BLaER1 (cell line): ENCODE data around the gene FHL3.

ENCODE experiments used
- H3K27ac ChIP-seq: shearing (Covaris generic); formaldehyde crosslinking; 2 replicates; pipeline ENCODE4 v1.8.1; 2022
- H3K27me3 ChIP-seq: shearing (Covaris generic); formaldehyde crosslinking; 2 replicates; pipeline ENCODE4 v1.8.1; 2022
- H3K36me3 ChIP-seq: shearing (Covaris generic); formaldehyde crosslinking; 2 replicates; pipeline ENCODE4 v1.8.1; 2022
- H3K4me1 ChIP-seq: shearing (Covaris generic); formaldehyde crosslinking; 2 replicates; pipeline ENCODE4 v1.8.1; 2022
- H3K4me2 ChIP-seq: shearing (Covaris generic); formaldehyde crosslinking; 2 replicates; pipeline ENCODE4 v1.8.1; 2022
- H3K4me3 ChIP-seq: shearing (Covaris generic); formaldehyde crosslinking; 2 replicates; pipeline ENCODE4 v1.8.1; 2022
- H3K9ac ChIP-seq: shearing (Covaris generic); formaldehyde crosslinking; 2 replicates; pipeline ENCODE4 v1.8.1; 2022
- H3K9me3 ChIP-seq: shearing (Covaris generic); formaldehyde crosslinking; 2 replicates; pipeline ENCODE4 v1.8.1; 2022
- H4K20me1 ChIP-seq: shearing (Covaris generic); formaldehyde crosslinking; 2 replicates; pipeline ENCODE4 v1.8.1; 2022
- Cebpa-rat ChIP-seq: shearing (Covaris generic); IDR thresholded peaks from 2 replicates; pipeline ENCODE4 v1.8.1; 2022

Gene FHL3

GRCh38 chr1:38014724-38015424, 9.6 kb upstream of the FHL3 start:
- no peaks in the 10 kb centered on the region for H3K27me3 ChIP-seq
- peaks cover 63% of the 10 kb centered on the region for H4K20me1 ChIP-seq
- no peaks in the 10 kb centered on the region for H3K9me3 ChIP-seq
- H3K27ac ChIP-seq: no peak overlapping the region
- no peak overlapping the region for H3K4me3 ChIP-seq
- peaks cover 60% of the 10 kb centered on the region for H3K36me3 ChIP-seq
- H3K4me2 ChIP-seq: peak overlapping the region; percentile 89; the same call in 1 of the 2 replicates
- no peak for TF ChIP-seq Cebpa-rat
- peaks cover 29% of the 10 kb centered on the region for H3K4me1 ChIP-seq
- H3K9ac ChIP-seq: peak overlapping the region; percentile 97; the same call in 1 of the 2 replicates

GRCh38 chr1:38014171-38014570, 8.9 kb upstream of the FHL3 start:
- TF ChIP-seq Cebpa-rat: no peak
- peaks cover 32% of the 10 kb centered on the region for H3K4me1 ChIP-seq
- H3K9ac ChIP-seq: peak overlapping the region; percentile 97
- H3K9me3 ChIP-seq: no peaks in the 10 kb centered on the region
- no peaks in the 10 kb centered on the region for H3K27me3 ChIP-seq
- peaks cover 56% of the 10 kb centered on the region for H4K20me1 ChIP-seq
- no peak overlapping the region for H3K27ac ChIP-seq
- no peak overlapping the region for H3K4me3 ChIP-seq
- peaks cover 53% of the 10 kb centered on the region for H3K36me3 ChIP-seq
- peak overlapping the region; percentile 89 for H3K4me2 ChIP-seq

- H3K27me3 ChIP-seq: no peaks in the 10 kb centered on the region
- H3K36me3 ChIP-seq: peaks cover 43% of the 10 kb centered on the region
- H4K20me1 ChIP-seq: peaks cover 48% of the 10 kb centered on the region
- peak overlapping the region; percentile 97 for H3K9ac ChIP-seq
- no peak for TF ChIP-seq Cebpa-rat
- H3K27ac ChIP-seq: peak overlapping the region; percentile 94
- peaks cover 38% of the 10 kb centered on the region for H3K4me1 ChIP-seq
- H3K9me3 ChIP-seq: no peaks in the 10 kb centered on the region
- H3K4me3 ChIP-seq: peak overlapping the region; percentile 94
- H3K4me2 ChIP-seq: peak overlapping the region; percentile 89
Observed at GRCh38 chr1:38013227-38013622, 7.9 kb upstream of the FHL3 start.

GRCh38 chr1:38012363-38013226, 7.3 kb upstream of the FHL3 start, which contains the start of gene UTP11:
Gene UTP11 (plus strand): TSS chr1:38012734. CDS start chr1:38012803, 69 bp downstream.
- peak within 1 kb of the TSS; percentile 97 for H3K9ac ChIP-seq
- H3K4me1 ChIP-seq: peaks cover 38% of the 10 kb centered on the region
- H3K4me3 ChIP-seq: peak within 1 kb of the TSS; percentile 94
- peak within 1 kb of the TSS; percentile 94 for H3K27ac ChIP-seq
- H3K9me3 ChIP-seq: no peaks in the 10 kb centered on the region
- peak within 1 kb of the TSS; percentile 89 for H3K4me2 ChIP-seq
- peaks cover 41% of the 10 kb centered on the region for H4K20me1 ChIP-seq
- peaks cover 37% of the 10 kb centered on the region for H3K36me3 ChIP-seq
- no peaks in the 10 kb centered on the region for H3K27me3 ChIP-seq
- TF ChIP-seq Cebpa-rat: no peak

GRCh38 chr1:38009841-38010180, 4.5 kb upstream of the FHL3 start:
- H3K27me3 ChIP-seq: no peaks in the 10 kb centered on the region
- H3K4me1 ChIP-seq: peaks cover 38% of the 10 kb centered on the region

GRCh38 chr1:38009088-38009840, 4.0 kb upstream of the FHL3 start:
- TF ChIP-seq Cebpa-rat: no peak
- H3K4me1 ChIP-seq: peaks cover 38% of the 10 kb centered on the region
- H3K27ac ChIP-seq: peak overlapping the region; percentile 68
- peaks cover 5% of the 10 kb centered on the region for H3K36me3 ChIP-seq
- H3K27me3 ChIP-seq: no peaks in the 10 kb centered on the region
- H3K9ac ChIP-seq: peak overlapping the region; percentile 39; the same call in 1 of the 2 replicates
- H3K4me2 ChIP-seq: peak overlapping the region; percentile 38
- peaks cover 13% of the 10 kb centered on the region for H4K20me1 ChIP-seq
- H3K9me3 ChIP-seq: no peaks in the 10 kb centered on the region
- no peak overlapping the region for H3K4me3 ChIP-seq

More at GRCh38 chr1:38009841-38010180, 4.5 kb upstream of the FHL3 start:
- no peak overlapping the region for H3K4me3 ChIP-seq
- no peak overlapping the region for H3K9ac ChIP-seq
- no peak overlapping the region for H3K4me2 ChIP-seq
- H3K27ac ChIP-seq: 0 out of 2 replicates have a peak overlapping the region, but pooled peaks have one; percentile 68
- H3K9me3 ChIP-seq: no peaks in the 10 kb centered on the region
- H3K36me3 ChIP-seq: peaks cover 10% of the 10 kb centered on the region
- TF ChIP-seq Cebpa-rat: no peak
- H4K20me1 ChIP-seq: peaks cover 18% of the 10 kb centered on the region

- H3K4me1 ChIP-seq: peaks cover 50% of the 10 kb centered on the region
- no peaks in the 10 kb centered on the region for H3K9me3 ChIP-seq
- H3K9ac ChIP-seq: no peak overlapping the region
- H4K20me1 ChIP-seq: no peaks in the 10 kb centered on the region
- no peaks in the 10 kb centered on the region for H3K36me3 ChIP-seq
- H3K27ac ChIP-seq: no peak overlapping the region; the same call in 1 of the 2 replicates
- H3K27me3 ChIP-seq: no peaks in the 10 kb centered on the region
- peak overlapping the region; percentile 26; the same call in 1 of the 2 replicates for H3K4me2 ChIP-seq
- H3K4me3 ChIP-seq: 0 out of 2 replicates have a peak overlapping the region, but pooled peaks have one; percentile 2
- TF ChIP-seq Cebpa-rat: no peak
Observed at GRCh38 chr1:38006008-38006828, 904 bp upstream of the FHL3 start.

GRCh38 chr1:38004284-38005108, 818 bp downstream of the FHL3 start:
- Histone ChIP-seq H3K27me3 (no peaks in the 10 kb centered on the region), H3K27ac (peak overlapping the region; percentile 76), H3K4me2 (peak overlapping the region; percentile 99), H3K4me1 (peaks cover 67% of the 10 kb centered on the region), H3K9ac (peak overlapping the region; percentile 83), H3K9me3 (no peaks in the 10 kb centered on the region), H3K36me3 (no peaks in the 10 kb centered on the region), H3K4me3 (peak overlapping the region; percentile 78), H4K20me1 (no peaks in the 10 kb centered on the region)
- TF ChIP-seq Cebpa-rat: no peak
